ENCODE results near the gene ARHGAP19. TPM values are rescaled to one million over a fixed set of nuclear protein-coding genes. Genes with fewer than 3 reads are reported as not detected.
A peak's percentile ranks its signal among the peaks of the same experiment; 100 is the strongest.

The ARHGAP19 gene
- polyA plus RNA-seq, 3 donors: 8.3 to 10.6 (median 10.2) TPM

DNA sequence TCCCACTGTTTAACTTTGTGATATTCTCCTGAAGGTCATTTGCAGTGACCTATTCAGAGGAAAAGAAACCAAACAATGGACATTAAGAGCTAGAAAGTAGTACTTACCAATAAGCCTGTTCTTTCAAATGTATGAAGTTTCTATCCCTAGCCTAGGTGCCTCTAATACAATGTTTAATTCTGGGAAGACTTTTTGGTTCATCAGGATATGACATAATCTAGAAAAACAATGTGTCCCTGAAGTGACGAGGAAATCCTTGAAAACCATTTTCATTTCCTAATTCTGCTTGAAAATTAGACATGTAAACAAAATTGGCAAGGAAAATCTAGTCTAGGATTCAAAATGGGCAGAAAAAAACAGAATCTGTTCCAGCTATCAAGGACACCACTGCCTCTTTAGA, 36.1 kb downstream of the ARHGAP19 start:
- Histone ChIP-seq H3K9me3 (replicated peaks in 1 of 2; ENCODE audit: control insufficient read depth in 1 of 2, insufficient read depth in 1 of 2, low read length in 2 of 2) (no peaks in the 10 kb centered on the region), H3K4me3 (replicated peaks in 1 of 3; ENCODE audit: low read depth in 2 of 3, low read length in 3 of 3) (no peak overlapping the region), H3K4me2 (replicated peaks; ENCODE audit: extremely low read depth, low read length, poor library complexity, severe bottlenecking) (no peak overlapping the region), H3K9ac (ENCODE audit: insufficient read depth, low read length, poor library complexity, severe bottlenecking) (no peak overlapping the region), H4K20me1 (ENCODE audit: insufficient read depth, low read length) (no peaks in the 10 kb centered on the region), H3K27me3 (ENCODE audit: control insufficient read depth in 2 of 2, insufficient read depth in 2 of 2, low read length in 2 of 2) (no peaks in the 10 kb centered on the region), H3K27ac (ENCODE audit: low read depth in 1 of 2, low read length in 2 of 2) (peak overlapping the region in 1 of 2 donors; percentile 5), H3K79me2 (ENCODE audit: insufficient read depth, low read length) (peaks cover 5% of the 10 kb centered on the region), H3K36me3 (replicated peaks in 1 of 2; ENCODE audit: control insufficient read depth in 1 of 2, insufficient read depth in 2 of 2, low read length in 2 of 2) (peaks cover 54 to 67% of the 10 kb centered on the region in 2 donors), H3K4me1 (ENCODE audit: control insufficient read depth in 1 of 2, insufficient read depth in 2 of 2, low read length in 2 of 2) (no peaks in the 10 kb centered on the region), H2AFZ (ENCODE audit: insufficient read depth, low read depth, low read length, poor library complexity, severe bottlenecking) (no peak overlapping the region)
- no peak for DNase-seq
- H3K27ac Mint-ChIP-seq: peak overlapping the region in 2 of 7 donors; percentile 12 to 21
- H3K36me3 Mint-ChIP-seq: peaks cover 65 to 79% of the 10 kb centered on the region in 2 donors
- H3K27me3 Mint-ChIP-seq (ENCODE audit: low read depth in 3 of 3): peaks cover 0 to 3% (median 0%) of the 10 kb centered on the region in 3 donors
- no peak overlapping the region for H3K4me3 Mint-ChIP-seq
- 20% methylated on average over 1 of the region's 1 CpG for WGBS (ENCODE audit: insufficient coverage)
- intact Hi-C loops (cut with micrococcal nuclease): no loop called here
- no peaks in the 10 kb centered on the region for H3K9me3 Mint-ChIP-seq
- peaks cover 3% of the 10 kb centered on the region for H3K4me1 Mint-ChIP-seq
- TF ChIP-seq, protein P1, sequence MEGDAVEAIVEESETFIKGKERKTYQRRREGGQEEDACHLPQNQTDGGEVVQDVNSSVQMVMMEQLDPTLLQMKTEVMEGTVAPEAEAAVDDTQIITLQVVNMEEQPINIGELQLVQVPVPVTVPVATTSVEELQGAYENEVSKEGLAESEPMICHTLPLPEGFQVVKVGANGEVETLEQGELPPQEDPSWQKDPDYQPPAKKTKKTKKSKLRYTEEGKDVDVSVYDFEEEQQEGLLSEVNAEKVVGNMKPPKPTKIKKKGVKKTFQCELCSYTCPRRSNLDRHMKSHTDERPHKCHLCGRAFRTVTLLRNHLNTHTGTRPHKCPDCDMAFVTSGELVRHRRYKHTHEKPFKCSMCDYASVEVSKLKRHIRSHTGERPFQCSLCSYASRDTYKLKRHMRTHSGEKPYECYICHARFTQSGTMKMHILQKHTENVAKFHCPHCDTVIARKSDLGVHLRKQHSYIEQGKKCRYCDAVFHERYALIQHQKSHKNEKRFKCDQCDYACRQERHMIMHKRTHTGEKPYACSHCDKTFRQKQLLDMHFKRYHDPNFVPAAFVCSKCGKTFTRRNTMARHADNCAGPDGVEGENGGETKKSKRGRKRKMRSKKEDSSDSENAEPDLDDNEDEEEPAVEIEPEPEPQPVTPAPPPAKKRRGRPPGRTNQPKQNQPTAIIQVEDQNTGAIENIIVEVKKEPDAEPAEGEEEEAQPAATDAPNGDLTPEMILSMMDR (IDR thresholded peaks at IDR 0.05): no peak

DNA sequence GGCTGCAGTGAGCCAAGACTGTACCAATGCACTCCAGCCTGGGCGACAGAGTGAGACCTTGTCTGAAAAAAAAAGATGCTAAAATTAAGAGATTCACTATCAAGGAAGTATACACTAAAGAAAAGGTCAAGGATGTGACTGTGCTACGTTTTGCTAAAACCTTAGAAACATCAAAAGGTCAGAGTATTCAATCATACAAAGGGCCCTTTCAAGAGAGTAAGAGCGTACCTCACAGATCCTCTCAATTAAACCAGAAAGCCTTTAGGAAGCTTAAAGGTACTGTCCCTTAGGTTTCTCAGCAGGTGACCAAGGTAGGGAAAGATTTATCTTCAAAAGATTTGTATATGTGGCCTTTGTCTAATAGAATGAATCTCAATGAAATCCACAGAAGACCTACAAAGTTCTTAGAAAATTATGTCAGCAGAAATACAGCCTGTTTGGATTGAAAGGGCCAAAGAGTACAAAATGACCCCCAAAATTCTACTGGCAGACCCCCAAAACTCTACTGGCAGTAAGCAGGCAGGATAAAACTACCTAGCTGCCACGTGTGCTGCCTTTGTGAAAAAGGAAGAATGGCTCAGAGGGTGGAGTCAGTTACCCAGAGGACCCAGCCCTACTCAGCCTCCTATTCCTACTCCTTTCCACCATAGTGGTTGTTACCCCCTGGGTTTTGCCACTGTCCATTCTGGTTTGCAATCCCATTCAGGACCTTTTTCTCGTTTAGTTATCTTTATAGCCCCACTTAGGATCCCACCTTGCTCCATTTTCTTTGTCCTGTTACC, 36.7 kb downstream of the ARHGAP19 start:
- no peak overlapping the region for H3K9ac ChIP-seq (ENCODE audit: insufficient read depth, low read length, poor library complexity, severe bottlenecking)
- H3K4me2 ChIP-seq (replicated peaks; ENCODE audit: extremely low read depth, low read length, poor library complexity, severe bottlenecking): no peak overlapping the region
- peak overlapping the region in 5 of 7 donors; percentile 4 to 63 (median 23) for H3K27ac Mint-ChIP-seq
- H3K79me2 ChIP-seq (ENCODE audit: insufficient read depth, low read length): peaks cover 4% of the 10 kb centered on the region
- no peak overlapping the region for H3K4me3 Mint-ChIP-seq
- H3K27ac ChIP-seq (ENCODE audit: low read depth in 1 of 2, low read length in 2 of 2): peak overlapping the region in 1 of 2 donors; percentile 5
- no peaks in the 10 kb centered on the region for H3K4me1 ChIP-seq (ENCODE audit: control insufficient read depth in 1 of 2, insufficient read depth in 2 of 2, low read length in 2 of 2)
- no peak for DNase-seq
- no peak overlapping the region for H2AFZ ChIP-seq (ENCODE audit: insufficient read depth, low read depth, low read length, poor library complexity, severe bottlenecking)
- TF ChIP-seq, protein P1 (IDR thresholded peaks at IDR 0.05): no peak
- H3K9me3 Mint-ChIP-seq: peaks cover 0 to 2% (median 0%) of the 10 kb centered on the region in 7 donors
- H3K4me3 ChIP-seq (replicated peaks in 1 of 3; ENCODE audit: low read depth in 2 of 3, low read length in 3 of 3): no peak overlapping the region
- peaks cover 51 to 68% of the 10 kb centered on the region in 2 donors for H3K36me3 ChIP-seq (replicated peaks in 1 of 2; ENCODE audit: control insufficient read depth in 1 of 2, insufficient read depth in 2 of 2, low read length in 2 of 2)
- intact Hi-C loops (cut with micrococcal nuclease): no loop called here
- H3K9me3 ChIP-seq (replicated peaks in 1 of 2; ENCODE audit: control insufficient read depth in 1 of 2, insufficient read depth in 1 of 2, low read length in 2 of 2): no peaks in the 10 kb centered on the region
- peaks cover 3% of the 10 kb centered on the region for H3K4me1 Mint-ChIP-seq
- H3K36me3 Mint-ChIP-seq: peaks cover 63 to 79% of the 10 kb centered on the region in 2 donors
- H4K20me1 ChIP-seq (ENCODE audit: insufficient read depth, low read length): no peaks in the 10 kb centered on the region
- WGBS (ENCODE audit: insufficient coverage): 100% methylated on average over 1 of the region's 5 CpGs
- H3K27me3 Mint-ChIP-seq (ENCODE audit: low read depth in 3 of 3): peaks cover 0 to 5% (median 0%) of the 10 kb centered on the region in 3 donors
- H3K27me3 ChIP-seq (ENCODE audit: control insufficient read depth in 2 of 2, insufficient read depth in 2 of 2, low read length in 2 of 2): no peaks in the 10 kb centered on the region
